Fibroblast of villous mesenchyme (primary cell): ENCODE results near the gene MAMDC2. TPM values are rescaled to one million over a fixed set of nuclear protein-coding genes. Genes with fewer than 3 reads are reported as not detected.

ENCODE experiments used
- DNase-seq: peaks from one replicate; pipeline ENCODE4 v3.0.0-alpha.2; 2010; ENCODE audit warnings: low read depth
- H3K4me3 ChIP-seq: 2 replicates; pipeline ENCODE4 v1.5.1; 2011; ENCODE audit warnings: low read depth, mild to moderate bottlenecking, low read length
- CTCF ChIP-seq: IDR thresholded peaks from 2 replicates; pipeline ENCODE4 v1.5.1; 2012; ENCODE audit warnings: low read depth, mild to moderate bottlenecking, low read length; ENCODE audit not compliant: insufficient read depth
- total RNA-seq: library from RNA; depleted of rRNA; stranded (reverse); fragments of >200 nt; gene quantifications from 2 replicates; pipeline ENCODE4 v1.2.3, GENCODE V29; 2012

The MAMDC2 gene
- total RNA-seq, 1 donor = 22.9 TPM

- TF ChIP-seq CTCF = no peak
- H3K4me3 ChIP-seq = no peak overlapping the region
- no peak for DNase-seq
Observed at GRCh38 chr9:70060883-70061507, 17.3 kb downstream of the MAMDC2 start.

- no peak for DNase-seq
- no peak overlapping the region for H3K4me3 ChIP-seq
- TF ChIP-seq CTCF = no peak
Observed at GRCh38 chr9:70061776-70062175, 18.1 kb downstream of the MAMDC2 start.

GRCh38 chr9:70064496-70064895, 20.8 kb downstream of the MAMDC2 start:
- no peak overlapping the region for H3K4me3 ChIP-seq
- TF ChIP-seq CTCF = no peak
- no peak for DNase-seq

GRCh38 chr9:70065572-70065971, 21.9 kb downstream of the MAMDC2 start:
- H3K4me3 ChIP-seq = no peak overlapping the region
- TF ChIP-seq CTCF = no peak
- DNase-seq = no peak

GRCh38 chr9:70066418-70066817, 22.8 kb downstream of the MAMDC2 start:
- H3K4me3 ChIP-seq = no peak overlapping the region
- no peak for DNase-seq
- TF ChIP-seq CTCF = no peak

GRCh38 chr9:70066874-70067273, 23.2 kb downstream of the MAMDC2 start:
- no peak for DNase-seq
- no peak overlapping the region for H3K4me3 ChIP-seq
- no peak for TF ChIP-seq CTCF

- no peak for DNase-seq
- no peak for TF ChIP-seq CTCF
- no peak overlapping the region for H3K4me3 ChIP-seq
Observed at GRCh38 chr9:70069704-70070103, 26.1 kb downstream of the MAMDC2 start.
